CD4-positive, alpha-beta T cell treated with Interleukin-4 for 4 hours (primary cell): ENCODE measurements around the gene PKD1.

Source experiments
- DNase-seq: peaks from one replicate; pipeline ENCODE4 v3.0.0-alpha.2; 2020

Gene PKD1

DNA sequence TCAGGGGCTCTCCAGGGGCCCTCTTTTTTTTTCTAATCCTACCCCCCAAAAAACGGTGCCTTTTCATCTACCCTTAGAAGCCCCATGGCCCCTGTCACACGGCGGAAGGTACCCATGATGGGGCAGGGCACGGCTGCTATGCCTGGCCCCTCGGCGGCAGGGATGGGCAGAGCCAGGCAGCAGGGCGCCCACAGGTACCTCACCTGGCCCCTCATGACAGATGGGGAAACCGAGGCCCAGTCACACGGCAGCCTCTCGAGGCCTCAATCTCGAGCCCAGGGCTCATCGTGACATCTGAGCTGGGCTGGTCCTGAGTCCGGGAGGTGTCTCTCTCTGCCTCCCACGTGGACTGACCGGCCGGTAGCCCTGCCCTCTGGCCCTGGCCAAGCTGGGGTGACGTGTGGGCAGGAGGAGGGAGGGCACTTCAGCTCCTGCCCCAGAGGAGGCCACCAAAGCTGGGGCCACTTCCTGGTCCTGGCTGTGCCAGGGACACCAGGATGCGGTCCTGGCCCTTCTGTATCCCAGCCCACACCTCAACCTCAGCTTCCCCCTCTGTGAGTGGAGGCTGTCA, 31.5 kb upstream of the PKD1 start:
- DNase-seq: no peak

DNA sequence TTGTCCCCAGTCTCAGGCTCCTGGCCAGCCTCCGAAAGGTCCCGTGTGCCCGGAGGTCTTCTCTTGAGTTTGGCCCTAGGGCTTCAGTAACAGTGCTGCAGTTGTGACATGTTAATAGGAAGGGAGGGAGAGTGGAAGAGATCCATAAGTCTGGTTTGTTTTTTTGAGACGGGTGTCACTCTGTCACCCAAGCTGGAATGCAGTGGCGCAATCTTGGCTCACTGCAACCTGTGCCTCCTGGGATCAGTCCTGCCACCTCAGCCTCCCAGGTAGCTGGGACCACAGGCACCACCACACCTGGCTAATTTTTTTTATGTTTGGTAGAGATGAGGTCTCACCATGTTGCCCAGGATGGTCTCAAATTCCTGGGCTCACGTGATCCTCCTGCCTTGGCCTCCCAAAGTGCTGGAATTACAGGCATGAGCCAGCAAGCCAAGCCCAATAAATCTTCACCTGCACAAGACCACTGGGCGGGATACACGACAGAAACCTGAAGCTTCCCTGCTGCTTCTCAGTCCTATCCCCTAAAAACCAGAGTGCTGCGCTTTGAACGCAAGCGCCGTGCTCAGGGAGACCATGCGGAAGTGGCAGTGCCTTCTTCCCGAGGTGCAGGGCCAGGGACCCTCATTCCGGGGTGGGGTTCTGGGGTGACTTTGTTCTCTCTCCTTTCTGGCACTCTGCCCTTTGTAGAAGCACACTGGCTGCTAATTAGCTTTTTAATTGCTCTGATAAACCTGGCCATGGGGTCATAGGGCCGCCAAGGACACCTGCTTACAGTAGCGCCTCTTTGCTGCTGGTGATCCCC, 30.8 kb upstream of the PKD1 start:
- DNase-seq: no peak

DNA sequence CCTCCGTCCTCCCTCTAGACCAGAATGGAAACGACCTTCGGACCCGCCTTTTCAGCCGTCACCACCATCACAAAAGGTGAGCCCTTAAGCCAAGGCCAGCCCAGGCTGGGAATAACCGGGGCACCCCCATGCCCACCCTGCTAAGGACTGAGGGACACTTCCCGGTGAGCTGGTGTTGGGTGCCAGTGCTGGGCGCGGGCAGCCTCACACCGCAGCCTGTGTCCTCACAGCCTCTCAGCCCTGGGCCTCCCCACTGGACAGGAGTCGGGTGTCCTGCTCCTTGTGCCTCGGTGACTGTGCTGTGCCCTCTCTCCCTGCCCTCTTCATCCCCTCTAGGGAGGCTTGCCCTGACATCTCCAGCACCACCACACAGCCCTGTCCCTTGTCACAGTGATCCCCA, 30.2 kb upstream of the PKD1 start:
- no peak for DNase-seq

DNA sequence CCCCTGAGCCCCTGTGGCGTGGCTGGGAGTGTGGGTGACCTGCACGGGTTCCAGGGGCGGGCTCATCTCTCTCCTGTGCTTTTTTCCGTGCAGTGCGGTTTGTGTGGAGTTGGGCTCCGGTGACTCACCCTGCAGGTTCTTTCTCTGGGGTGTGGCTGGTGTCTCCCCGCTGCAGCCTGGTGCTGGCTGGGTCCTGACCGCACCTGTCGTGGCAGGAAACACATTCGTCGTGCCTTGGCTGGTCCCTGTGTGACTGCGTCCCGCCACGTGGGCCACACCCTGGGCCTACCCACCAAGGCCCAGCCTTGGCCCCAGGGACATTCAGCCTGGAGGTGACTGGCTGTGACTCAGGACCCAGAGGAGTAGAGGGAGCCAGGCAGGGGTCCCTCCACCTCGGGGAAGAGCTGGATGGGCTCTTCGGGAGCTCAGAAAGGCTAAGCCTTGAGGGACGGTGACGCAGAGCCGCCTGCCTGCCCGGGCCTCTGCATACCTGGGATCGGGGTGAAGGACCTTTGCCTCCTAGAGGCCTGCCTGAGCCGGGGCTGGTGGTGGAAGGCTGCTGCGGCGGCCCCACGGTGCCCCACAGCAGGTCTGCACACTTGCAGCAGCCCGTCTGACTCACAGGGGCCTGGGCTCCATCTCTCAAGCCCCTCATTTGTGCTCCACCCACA, 27.6 kb upstream of the PKD1 start:
- DNase-seq: peak; percentile 33

DNA sequence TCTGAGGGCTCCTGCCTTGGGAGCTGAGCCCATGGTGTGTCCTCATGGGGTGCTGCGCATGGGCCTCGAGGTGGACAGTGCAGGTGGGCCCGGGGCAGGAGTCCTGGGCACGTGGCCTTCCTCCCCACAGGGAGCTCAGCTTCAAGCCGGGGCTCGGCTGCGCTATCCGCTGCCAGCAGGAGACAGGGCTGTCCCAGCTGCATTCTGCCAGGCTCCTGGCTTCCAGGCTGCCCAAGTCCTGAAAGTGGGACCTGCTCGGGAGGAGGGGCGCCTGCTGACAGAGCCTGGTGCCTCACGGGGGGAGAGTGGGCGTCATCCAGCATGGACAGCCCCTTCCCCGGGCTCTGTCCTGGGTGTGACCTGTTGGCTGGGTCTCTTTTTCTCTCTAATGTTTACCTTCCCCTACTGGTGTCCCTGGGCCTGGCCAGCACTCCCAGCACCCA, 27.0 kb upstream of the PKD1 start:
- DNase-seq: no peak

DNA sequence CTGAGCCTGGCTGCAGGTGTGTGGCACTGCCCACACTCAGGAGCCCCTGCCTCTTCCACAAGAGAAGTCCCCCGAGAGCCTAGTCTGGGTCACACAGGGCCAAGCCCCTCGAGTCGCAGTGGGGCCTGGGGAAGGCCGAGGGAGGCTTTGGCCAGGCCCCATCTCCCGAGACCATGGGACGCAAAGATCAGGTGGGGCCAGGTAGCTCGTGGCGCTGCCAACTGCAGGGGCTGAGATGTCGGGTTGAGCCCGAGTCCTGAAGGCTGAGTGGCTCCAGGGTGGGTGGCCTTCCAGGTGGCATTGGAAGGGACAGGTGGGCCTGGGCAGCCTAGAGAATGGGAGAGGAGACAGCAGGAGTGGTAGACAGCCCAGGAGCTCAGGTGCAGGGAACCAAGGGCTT, 26.2 kb upstream of the PKD1 start:
- no peak for DNase-seq

DNA sequence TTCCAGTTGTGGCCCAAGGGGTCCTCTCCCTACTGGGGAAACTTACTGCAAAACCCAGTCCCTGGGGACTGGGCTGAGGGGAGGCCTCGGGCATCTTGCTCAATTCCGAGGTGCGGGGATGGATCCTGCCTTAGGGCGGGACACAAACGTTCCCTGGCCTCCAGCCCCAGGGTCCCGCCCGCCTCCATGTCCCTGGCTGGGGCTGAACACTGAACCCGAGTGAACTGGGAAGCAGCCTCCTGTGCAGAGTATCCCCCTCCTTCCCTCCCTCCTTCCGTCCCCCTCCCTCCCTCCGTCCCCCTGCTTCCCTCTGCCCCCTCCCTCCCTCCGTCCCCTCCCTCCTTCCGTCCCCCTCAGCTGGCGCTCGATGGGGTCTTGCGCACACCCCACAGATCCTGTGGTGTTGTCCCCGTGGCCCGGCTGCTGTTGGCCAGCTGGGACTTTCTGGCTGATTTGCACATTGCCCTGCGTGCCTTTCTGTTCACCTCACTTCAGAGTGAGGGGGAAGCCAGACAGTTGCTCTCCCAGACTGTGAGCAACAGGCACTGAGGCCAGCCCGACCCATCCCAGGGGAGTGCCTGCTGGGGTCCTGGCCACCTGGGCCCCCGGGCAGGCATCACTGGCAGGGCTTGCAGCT, 25.3 kb upstream of the PKD1 start:
- no peak for DNase-seq

DNA sequence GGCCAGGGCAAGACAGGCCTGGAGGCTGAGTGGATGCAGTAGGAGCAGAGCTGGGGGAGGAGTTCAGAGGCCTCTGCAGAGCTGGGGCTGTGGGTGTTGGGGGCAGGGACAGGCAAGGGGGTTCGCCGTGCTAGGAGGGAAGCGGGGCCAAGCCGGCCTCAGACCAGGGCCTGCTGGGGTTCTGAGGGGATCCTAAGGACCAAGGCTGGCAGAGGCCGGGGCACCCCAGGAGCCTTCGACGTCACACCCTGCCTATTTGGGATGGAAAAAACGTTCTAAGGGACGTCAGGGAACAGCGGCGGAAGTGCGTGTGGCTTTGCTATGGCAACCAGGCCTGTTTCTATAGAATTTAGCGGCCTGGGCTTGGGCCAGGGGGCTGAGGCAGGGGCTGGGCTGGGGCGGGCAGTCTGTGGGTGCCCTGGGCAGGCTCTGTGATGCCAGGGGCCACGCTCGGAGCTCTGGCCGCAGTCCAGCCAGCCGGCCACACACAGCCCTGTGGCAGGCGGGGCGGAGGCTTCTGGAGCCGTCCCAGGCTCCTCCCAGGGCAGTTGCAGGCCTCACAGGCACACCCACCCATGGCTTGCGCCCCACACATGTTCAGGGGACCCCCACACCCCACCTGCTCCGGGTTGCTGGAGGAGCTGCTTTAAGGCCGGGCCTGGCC, 23.6 kb upstream of the PKD1 start:
- DNase-seq: no peak

DNA sequence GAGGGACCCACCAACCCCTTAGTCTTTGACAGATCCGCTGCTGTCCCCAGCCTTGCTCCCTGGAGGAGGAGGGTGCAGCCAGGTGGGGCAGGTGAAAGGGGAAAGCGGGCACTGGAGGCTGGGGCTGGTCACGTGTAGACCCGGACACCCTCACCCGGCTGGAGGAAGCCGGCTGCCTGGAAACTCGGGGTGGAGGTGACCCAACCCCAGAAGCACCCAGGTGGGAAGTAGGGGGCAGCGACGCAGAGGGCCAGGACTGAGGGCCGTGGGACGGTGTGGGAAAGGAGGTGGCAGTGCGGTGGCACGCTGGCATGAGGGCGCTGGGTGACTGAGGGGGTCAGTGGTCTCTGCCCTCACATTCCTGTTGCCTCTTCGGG, 22.6 kb upstream of the PKD1 start:
- no peak for DNase-seq

DNA sequence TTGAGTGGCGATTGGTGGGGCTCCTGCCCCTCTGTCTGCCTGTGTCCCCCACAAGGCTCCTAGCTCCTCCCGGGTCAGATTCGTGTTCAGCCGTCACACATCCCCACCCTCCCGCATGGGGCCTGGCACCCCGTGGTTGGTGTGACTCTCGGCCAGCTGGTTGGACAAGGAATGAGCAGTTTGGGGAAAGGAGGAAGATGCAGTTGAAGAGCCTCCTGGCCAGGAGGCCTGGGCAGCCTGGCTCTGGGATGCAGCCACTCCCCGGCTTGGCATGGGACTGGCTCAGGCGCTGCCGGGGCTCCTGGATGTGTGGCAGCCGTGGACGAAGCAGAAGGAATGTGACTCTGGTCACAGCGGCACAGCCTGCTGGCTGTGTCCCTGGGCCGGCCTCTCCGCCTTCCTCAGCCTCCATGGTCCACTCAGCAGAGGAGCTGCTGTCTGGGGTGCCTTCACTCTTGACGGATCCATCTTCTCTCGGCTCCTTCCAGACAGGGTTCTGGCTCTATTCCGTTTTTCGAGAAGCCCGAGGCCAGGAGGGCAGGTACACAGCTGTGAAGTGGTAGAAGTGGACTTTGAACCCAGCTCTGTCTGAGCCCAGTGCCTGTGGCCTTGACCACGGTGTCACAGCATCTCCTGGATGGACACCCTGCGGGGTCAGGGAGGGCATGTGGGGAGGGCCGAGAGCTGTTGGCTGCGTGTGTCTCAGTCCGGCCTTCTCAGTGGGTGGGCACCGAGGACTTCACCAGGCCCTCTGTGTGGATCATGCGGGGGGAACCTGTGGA, 22.0 kb upstream of the PKD1 start:
- DNase-seq: no peak

DNA sequence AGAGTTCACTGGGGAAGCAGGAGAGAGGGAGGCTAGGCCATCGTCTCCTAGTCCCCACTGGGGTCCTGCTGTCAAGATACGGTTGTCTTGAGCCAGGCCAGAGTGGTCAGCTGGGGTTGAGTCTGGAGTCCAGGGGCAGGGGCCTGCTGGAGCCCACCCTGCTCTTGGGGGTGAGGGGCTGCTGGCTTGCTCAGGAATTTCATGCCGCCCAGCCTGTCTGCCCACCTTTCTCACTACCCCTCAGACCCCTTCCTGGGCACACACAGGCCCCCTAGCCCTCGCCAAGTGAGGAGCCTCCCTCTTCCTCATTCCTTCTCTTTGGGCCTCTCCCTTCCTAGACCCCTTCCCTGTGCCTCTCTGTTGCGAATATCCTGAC, 21.1 kb upstream of the PKD1 start:
- no peak for DNase-seq

DNA sequence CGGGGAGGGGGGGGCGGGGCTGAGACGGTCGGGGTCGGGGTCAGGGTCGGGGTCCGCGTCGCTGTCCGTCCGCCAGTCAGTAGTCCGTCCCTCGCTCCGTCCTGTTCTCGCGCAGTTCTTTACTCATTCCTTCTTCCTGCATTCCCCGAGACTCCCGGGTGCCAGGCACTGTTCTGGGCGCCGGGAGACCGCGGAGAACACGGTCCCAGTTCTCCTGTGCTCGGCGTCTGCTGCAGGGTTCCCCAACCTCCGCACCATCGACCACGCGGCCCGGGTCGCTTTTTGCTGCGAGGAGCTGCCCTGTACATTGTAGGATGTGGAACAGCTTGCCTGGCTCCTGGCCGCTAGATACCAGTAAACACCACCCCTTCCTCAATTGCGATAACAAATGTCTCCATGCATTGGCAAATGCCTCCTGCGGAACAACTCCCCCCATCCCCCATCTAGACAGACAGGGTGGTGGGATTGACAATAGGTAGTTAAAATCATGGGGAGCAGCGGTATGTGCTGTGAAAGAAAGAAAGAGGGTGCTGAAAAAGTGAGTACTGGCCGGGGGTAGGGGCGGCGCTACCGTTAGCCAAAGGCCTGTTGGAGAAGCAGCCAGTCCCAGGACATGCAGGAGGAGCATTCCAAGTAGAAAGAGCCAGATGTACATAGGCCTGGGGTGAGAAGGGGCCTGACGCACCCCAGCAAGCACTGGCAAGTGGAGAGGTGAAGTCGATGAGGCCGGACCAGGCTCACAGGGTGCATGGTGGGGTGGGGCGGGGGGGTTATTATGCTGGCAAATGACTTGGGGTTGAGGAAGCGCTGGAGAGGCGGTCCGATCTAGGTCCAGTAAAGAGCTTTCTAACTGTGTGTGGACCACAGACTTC, 20.5 kb upstream of the PKD1 start:
- no peak for DNase-seq

DNA sequence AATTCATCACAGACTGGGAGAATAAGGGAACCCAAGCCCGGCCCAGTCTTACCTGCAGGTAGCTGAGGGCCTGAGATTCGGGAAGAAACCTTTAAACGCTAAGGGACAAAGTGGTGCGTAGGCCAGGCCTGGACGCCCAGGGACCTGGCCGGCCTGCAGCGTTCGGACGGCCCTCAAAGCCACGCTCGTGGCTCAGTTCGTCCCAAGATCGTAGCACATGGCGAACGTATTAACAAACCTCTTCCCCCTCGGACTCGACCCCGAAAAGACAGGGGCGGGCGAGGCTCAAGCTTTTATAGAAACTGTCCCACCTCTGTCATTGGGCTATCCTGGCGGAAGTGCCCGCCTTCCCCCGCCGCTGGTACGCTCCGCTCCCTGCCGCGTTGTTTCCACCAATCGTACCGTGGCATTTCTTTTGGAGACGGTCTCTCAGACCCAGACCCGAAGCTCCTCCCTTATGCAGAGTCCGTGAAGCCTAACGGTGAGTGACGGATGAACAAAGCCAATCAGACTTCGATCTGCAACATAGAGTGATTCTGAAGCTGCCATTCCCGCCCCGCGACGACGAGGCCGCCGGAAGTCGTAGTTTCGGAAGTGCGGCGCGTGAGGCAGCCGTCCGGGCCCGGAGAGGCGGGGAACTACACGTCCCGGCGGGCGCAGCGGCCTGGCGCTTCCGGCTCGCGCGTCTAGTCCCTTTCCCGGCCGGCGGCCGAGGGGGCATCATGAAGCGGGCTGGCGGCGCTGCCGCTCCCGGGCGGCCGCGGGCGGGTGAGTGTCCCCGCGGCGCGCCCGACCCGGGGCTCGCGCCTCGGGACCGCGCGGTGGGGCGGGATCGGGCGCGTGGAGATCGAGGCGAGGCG, 19.6 kb upstream of the PKD1 start, which contains the start of gene TRAF7:
Gene TRAF7, plus strand, starts transcription at position 692 of the 860 bp plus-strand sequence. CDS start 8,139 bp downstream, outside the sequence.
- DNase-seq: peak; percentile 100

DNA sequence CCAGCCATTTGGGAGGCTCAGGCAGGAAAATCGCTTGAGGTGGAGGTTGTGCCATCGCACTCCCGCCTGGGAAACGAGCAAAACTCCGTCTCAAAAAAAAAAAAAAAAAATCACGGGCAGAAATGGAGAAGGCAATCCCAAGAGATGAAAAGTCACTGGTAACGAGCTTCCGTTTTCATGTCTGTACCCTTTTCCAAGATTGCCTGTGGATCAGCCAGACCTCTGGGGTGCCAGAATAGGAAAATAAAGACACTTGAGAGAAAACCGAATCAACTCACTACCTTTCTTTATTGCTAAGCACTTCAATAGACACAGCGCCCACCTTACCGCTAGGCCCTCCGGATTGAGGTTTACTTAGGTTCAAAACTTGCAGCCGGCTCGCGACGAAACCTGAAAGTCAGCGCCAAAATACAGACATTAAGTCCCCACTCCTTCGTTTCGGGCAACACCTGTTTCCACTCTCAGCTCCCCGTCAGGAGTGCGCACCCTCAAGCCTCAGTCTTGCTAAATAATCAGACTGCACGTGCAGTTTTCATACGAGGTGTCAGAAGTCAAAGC, 18.9 kb upstream of the PKD1 start:
- DNase-seq: peak; percentile 17

DNA sequence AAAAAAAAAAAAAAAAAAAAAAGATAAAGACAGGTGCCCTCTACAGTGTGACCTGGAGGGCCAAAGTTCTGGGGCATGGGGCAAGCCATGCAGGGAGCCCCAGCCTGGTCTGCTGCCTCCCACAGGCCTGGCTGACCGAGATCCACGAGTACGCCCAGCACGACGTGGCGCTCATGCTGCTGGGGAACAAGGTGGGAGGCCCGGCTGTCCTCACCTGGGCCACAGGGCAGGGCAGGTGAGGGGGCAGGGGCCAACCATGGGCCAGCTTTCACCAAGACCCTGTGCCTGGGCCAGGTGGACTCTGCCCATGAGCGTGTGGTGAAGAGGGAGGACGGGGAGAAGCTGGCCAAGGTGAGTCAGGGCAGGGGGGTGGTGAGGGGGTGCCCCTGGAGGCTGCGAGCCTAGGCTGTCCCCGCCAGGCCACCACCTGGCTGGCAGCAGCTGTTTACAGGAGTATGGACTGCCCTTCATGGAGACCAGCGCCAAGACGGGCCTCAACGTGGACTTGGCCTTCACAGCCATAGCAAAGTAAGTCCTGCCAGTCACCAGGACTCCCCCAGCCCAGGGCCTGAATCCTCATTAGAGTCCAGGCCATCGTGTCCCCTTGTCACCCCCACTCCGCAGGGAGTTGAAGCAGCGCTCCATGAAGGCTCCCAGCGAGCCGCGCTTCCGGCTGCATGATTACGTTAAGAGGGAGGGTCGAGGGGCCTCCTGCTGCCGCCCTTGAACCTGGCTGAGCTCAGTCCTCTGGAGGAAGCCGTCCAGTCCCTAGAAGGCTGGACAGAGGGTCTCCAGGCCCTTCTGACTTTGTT, 17.2 kb upstream of the PKD1 start:
- no peak for DNase-seq

DNA sequence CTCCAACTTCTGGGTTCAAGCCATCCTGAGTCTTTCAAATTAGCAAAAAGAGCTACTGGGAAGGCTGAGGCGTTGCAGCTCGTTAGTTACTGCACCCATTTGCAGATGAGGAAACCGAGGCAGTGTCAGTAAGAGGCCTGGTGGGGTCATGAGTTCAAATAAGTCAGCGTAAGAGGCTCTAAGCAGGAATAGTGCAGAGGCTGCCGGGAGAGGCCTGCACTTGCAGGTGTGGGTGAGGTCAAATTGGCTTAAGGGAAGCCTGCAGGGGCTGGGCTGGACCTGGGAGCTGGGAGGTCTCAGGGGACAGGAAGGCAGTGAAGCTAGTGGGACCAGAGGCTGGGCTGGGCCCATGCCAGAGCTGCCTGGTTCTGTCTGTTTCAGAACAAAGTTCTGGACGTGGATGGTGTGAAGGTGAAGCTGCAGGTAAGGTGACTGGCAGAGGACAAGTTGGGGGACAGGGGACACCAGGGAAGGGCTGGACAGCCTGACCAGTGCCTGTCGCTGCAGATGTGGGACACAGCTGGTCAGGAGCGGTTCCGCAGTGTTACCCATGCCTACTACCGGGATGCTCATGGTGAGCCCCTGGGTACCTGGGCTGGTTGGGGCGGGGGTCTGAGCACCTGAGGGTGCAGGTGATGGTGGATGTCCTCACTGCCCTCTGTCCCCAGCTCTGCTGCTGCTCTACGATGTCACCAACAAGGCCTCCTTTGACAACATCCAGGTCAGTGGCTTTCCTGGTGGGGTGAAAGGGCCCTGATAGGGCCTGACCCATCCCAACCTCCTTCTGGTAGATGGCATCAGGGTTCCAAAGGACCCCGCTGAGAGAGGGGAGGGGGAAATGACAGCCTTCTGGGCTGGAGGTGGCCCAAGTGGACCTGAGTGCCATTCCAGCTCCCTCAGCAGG, 15.7 kb upstream of the PKD1 start:
- no peak for DNase-seq

DNA sequence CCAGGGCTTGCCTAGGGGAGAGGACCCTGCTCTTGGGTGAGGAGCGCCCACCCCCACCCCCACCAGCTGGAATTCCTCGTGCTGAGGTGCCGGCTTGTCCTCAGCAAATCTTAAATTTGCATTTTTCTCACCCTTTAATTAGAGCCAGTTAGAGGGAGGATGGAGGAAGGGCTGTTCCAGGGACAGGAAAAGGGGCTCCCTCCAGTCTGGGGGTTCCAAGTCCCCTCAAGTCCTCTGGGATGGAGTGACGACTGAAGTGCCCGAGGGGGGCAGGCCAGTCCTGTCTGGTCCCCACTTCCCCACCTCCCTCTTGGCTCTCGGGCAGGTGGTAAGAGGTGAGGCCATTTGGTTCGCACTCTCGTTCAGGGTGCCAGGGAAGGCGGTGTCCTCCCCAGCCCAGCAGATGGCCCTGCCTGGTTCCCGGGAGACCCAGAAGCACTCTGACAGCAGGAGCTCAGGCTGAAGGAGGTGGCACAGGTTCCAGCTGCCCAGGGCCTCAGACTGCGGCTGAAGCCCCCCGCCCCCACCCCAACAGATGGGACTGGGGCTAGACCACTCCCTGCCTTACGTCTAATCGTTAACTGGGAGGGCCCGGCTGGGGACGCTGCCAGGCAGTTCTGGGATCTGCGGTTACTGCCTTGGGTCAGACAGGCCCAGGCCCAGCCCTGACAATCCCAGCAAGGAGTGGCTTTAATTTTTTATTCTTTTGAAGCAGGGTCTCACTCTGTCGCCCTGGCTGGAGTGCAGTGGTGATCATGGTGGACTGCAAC, 14.9 kb upstream of the PKD1 start:
- DNase-seq: no peak
